ENCODE measurements around the gene SIKE1.

GRCh38 chr1:114771992-114772391 is 8.5 kb downstream of the SIKE1 start:
- TF ChIP-seq POLR2AphosphoS5 (IDR thresholded peaks at IDR 0.05; ENCODE audit: insufficient read depth in 1 of 2, low read depth in 1 of 2): no peak
- TF ChIP-seq, protein P1, sequence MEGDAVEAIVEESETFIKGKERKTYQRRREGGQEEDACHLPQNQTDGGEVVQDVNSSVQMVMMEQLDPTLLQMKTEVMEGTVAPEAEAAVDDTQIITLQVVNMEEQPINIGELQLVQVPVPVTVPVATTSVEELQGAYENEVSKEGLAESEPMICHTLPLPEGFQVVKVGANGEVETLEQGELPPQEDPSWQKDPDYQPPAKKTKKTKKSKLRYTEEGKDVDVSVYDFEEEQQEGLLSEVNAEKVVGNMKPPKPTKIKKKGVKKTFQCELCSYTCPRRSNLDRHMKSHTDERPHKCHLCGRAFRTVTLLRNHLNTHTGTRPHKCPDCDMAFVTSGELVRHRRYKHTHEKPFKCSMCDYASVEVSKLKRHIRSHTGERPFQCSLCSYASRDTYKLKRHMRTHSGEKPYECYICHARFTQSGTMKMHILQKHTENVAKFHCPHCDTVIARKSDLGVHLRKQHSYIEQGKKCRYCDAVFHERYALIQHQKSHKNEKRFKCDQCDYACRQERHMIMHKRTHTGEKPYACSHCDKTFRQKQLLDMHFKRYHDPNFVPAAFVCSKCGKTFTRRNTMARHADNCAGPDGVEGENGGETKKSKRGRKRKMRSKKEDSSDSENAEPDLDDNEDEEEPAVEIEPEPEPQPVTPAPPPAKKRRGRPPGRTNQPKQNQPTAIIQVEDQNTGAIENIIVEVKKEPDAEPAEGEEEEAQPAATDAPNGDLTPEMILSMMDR (IDR thresholded peaks at IDR 0.05): no peak
